WERI-Rb-1 (cell line): Measurements from ENCODE around the gene SLC7A11.
A peak's percentile ranks its signal among the peaks of the same experiment; 100 is the strongest.

ENCODE experiments used
- DNase-seq: peaks from one replicate; pipeline ENCODE4 v3.0.0-alpha.2; 2020
- H3K27ac ChIP-seq: fragments of 250-450 bp; sonication (Bioruptor Pico); 2 replicates; pipeline ENCODE4 v1.5.1; 2020; ENCODE audit warnings: mild to moderate bottlenecking, moderate library complexity
- H3K27me3 ChIP-seq: fragments of 250-450 bp; sonication (Bioruptor Pico); 2 replicates; pipeline ENCODE4 v1.5.1; 2021; ENCODE audit warnings: mild to moderate bottlenecking, low read depth, moderate library complexity; ENCODE audit not compliant: insufficient read depth, severe bottlenecking
- H3K36me3 ChIP-seq: fragments of 250-450 bp; sonication (Bioruptor Pico); 2 replicates; pipeline ENCODE4 v1.5.1; 2020; ENCODE audit warnings: mild to moderate bottlenecking, moderate library complexity
- H3K4me3 ChIP-seq: 2 replicates; pipeline ENCODE4 v1.5.1; 2011; ENCODE audit warnings: low read depth, mild to moderate bottlenecking, control low read depth, low read length
- H3K9me3 ChIP-seq: fragments of 250-450 bp; sonication (Bioruptor Pico); 2 replicates; pipeline ENCODE4 v1.5.1; 2021; ENCODE audit warnings: mild to moderate bottlenecking, moderate library complexity; ENCODE audit not compliant: severe bottlenecking
- TF ChIP-seq, protein P1 (sequence below): IDR thresholded peaks from 2 replicates; pipeline ENCODE4 v1.5.1; 2011; ENCODE audit warnings: low read depth, mild to moderate bottlenecking, control low read depth, inconsistent platforms, low read length

The SLC7A11 gene

DNA sequence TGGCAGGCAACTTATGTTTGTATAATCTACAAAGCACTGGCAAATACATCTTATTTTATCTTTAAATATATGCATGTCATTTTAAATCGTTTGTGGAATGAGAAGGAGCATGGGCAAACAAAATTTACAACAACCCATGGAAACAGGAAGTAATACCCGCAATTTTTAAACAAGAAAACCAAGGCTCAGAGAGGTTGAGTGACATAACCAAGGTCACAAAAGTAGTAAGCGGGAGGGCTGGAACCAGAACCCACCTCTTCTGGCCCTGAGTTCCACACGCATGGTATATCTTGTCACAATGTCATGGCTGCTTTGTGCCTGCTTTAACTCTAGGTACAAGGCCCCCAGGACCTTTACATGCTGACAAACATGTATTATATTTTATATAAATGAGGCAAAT, 52.9 kb downstream of the SLC7A11 start:
- TF ChIP-seq, protein P1, sequence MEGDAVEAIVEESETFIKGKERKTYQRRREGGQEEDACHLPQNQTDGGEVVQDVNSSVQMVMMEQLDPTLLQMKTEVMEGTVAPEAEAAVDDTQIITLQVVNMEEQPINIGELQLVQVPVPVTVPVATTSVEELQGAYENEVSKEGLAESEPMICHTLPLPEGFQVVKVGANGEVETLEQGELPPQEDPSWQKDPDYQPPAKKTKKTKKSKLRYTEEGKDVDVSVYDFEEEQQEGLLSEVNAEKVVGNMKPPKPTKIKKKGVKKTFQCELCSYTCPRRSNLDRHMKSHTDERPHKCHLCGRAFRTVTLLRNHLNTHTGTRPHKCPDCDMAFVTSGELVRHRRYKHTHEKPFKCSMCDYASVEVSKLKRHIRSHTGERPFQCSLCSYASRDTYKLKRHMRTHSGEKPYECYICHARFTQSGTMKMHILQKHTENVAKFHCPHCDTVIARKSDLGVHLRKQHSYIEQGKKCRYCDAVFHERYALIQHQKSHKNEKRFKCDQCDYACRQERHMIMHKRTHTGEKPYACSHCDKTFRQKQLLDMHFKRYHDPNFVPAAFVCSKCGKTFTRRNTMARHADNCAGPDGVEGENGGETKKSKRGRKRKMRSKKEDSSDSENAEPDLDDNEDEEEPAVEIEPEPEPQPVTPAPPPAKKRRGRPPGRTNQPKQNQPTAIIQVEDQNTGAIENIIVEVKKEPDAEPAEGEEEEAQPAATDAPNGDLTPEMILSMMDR, result no peak
- Histone ChIP-seq H3K36me3 (no peaks in the 10 kb centered on the region), H3K27me3 (no peaks in the 10 kb centered on the region), H3K27ac (no peak overlapping the region), H3K4me3 (no peak overlapping the region), H3K9me3 (no peaks in the 10 kb centered on the region)
- no peak for DNase-seq

DNA sequence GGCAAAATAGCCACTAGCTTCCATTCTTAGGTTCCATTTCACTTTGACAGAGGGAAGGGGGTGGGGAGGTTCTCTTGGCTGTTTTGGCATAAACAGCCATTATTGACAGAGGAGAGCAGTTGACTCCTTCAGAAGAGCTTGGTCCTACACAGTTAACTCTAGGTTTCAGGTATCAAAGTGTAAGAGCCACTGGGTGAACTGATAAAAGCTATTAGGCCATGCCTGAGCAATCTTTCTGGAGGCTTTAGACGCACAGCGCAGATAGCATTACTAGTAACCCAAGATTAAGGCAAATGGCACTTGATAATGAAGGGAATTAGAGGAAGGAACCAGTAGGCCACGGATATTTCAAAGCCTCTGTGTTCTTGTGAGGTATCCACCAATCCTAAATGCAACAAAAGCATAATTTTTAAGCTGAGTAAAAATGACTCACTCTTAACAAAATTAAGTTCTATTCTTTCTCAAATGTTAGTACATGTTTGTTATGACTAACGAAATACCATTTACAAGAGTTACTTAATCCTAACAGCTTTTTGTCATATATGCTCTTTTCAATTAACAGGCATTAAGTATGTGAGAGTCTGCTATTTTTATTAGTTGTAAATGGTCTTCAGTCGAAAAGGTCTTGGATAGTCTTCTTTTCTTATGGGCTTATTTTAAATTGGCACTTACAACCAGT, 53.6 kb downstream of the SLC7A11 start:
- TF ChIP-seq, protein P1, result no peak
- H3K27ac ChIP-seq, result no peak overlapping the region
- H3K36me3 ChIP-seq, result no peaks in the 10 kb centered on the region

DNA sequence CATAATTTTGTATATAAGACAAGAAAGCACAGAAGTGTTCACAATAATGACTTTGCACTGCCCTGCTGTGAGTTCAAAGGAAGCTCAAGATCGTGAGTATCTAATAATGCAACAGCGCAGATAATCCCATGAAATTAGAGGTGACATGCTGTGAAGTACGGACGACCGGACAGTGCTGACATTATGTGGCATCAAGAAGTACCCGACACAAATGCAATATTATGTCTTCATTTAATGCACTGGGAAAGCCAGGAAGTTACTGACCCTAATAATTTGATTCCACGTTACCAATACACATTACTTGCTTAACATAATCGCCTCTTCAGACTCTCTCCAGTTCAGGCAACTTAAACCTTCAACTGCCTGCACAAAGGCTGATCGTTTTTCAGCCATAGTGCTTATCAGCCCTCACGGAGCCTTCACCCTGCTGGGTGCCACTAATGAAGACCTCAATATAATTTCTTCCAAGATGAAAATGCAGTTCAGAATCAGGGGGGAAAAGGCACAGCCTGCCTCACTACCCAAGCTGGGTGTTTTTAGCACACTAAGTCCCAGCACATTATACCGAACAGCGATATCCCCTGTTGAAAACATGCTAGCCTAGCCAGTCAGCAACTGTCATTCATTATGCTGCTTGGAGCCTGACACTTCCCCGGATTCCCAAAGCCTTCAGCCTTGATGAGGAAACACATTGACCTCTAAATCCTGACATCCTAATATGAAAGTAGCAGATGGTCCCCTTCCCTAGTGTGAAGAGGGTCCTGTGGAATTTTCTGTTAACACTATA, 56.1 kb downstream of the SLC7A11 start:
- Histone ChIP-seq H3K4me3 (peak overlapping the region; percentile 49), H3K36me3 (no peaks in the 10 kb centered on the region), H3K9me3 (no peaks in the 10 kb centered on the region), H3K27me3 (no peaks in the 10 kb centered on the region), H3K27ac (peak overlapping the region; percentile 30)
- TF ChIP-seq, protein P1, result no peak
- DNase-seq, result peak; percentile 68

More for the DNA sequence above, 53.6 kb downstream of the SLC7A11 start:
- Histone ChIP-seq H3K4me3 (no peak overlapping the region), H3K9me3 (no peaks in the 10 kb centered on the region), H3K27me3 (no peaks in the 10 kb centered on the region)
- peak; percentile 29 for DNase-seq

DNA sequence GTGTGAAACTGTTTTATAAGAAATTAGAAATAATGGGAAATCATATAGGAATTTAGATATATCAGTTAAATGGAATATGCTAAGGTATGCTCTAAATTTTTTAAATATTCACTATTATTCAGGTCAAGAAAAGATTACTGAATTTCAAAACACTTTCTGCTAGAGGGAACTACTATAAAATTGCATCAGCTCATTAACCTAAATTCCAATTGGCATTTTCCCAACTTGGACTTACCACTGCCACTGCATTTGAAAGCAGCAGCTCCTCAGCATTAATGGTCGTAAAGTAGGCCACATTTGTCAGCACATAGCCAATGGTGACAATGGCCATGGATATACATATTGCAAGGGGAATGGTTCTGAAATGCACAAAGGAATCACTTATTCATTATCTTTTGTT, 57.3 kb downstream of the SLC7A11 start:
- no peak overlapping the region for H3K4me3 ChIP-seq
- H3K27ac ChIP-seq, result no peak overlapping the region
- DNase-seq, result no peak
- TF ChIP-seq, protein P1, result no peak
- no peaks in the 10 kb centered on the region for H3K36me3 ChIP-seq
- no peaks in the 10 kb centered on the region for H3K27me3 ChIP-seq
- no peaks in the 10 kb centered on the region for H3K9me3 ChIP-seq

DNA sequence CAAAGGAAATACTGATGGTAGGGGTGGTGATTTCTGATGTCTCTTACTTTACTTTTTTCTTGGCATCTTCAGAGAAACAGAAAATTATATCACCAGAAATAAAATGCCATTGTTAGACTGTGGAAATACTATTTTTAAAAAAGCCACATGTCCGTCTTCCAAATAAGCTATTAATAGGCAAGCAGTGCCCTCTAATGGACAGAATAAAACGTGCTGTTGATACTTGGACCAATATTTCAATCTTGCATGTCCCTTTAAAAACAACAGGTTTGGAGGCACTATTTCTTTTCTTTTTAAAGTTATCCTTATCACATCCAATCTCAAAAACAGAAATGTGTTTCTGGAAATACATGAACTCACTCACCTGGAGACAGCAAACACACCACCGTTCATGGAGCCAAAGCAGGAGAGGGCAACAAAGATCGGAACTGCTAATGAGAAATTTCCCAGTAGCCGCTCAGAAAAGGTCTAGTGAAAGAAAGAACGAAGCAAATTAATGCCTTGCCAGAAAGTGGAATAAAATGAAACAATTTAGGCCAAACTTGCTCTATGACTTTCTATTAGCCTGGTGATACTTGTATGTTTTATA, 59.2 kb downstream of the SLC7A11 start:
- Histone ChIP-seq H3K4me3 (no peak overlapping the region), H3K27ac (no peak overlapping the region), H3K27me3 (no peaks in the 10 kb centered on the region), H3K36me3 (no peaks in the 10 kb centered on the region), H3K9me3 (no peaks in the 10 kb centered on the region)
- TF ChIP-seq, protein P1, result peak; percentile 44
- DNase-seq, result peak; percentile 26
